H4 (cell line): ENCODE data around the gene NRIP1. TPM values are rescaled to one million over a fixed set of nuclear protein-coding genes. Genes with fewer than 3 reads are reported as not detected.
"Not testable (repeated sequence)": the region's sequence is repeated elsewhere in the genome, so short reads cannot be mapped to it uniquely, and the experiment has no call there.

Experiments used
- DNase-seq: peaks from one replicate; pipeline ENCODE4 v3.0.0-alpha.2; 2015; ENCODE audit warnings: low spot score
- total RNA-seq: library from RNA; depleted of rRNA; stranded (reverse); fragments of >200 nt; shearing (Covaris generic); gene quantifications from 2 replicates; pipeline ENCODE4 v1.2.3, GENCODE V29; 2014

The NRIP1 gene
- total RNA-seq, 1 experiment from 2014 or later, result 17.3 TPM

DNA sequence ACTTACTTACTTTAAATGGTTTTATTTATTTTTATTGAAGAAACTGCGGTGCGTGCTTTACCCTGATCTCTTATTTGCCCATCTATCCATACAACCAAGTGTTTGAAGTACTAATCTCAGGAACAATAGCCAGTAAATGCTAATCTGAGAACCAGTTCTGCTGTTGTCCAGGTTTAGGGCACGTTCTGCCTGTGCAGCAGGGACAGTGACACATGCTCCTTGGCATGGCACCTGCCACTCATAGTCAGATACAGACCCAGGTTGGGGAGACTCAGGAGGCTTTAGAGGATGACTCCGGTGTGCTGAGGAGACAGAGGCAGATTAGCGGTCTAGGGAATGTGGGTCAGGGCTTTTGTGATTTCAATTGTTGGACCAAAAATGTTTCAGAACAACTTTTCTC, 83.6 kb downstream of the NRIP1 start:
- no peak for DNase-seq

DNA sequence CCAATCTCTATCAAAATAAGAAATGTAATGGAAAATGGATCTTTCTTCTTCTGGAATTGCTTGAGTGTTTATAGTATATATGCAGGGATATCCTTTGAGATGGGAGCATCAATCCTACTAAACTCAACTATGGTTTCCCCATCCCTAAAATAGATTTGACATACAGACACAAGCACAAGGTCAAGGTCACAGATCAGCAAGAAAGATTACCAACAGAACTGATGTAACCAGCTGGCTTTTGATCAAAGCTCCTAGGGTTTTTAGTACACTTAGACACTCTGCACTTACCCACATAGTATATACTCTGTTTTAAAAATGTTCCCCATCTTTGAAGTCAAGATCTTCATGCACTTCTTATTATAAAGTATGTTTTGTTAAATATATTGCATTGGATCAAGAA, 85.5 kb downstream of the NRIP1 start:
- no peak for DNase-seq

GRCh38 chr21:14977814-14978213, 87.0 kb downstream of the NRIP1 start:
- DNase-seq, result no peak

GRCh38 chr21:14975136-14975919, 89.5 kb downstream of the NRIP1 start:
- no peak for DNase-seq

DNA sequence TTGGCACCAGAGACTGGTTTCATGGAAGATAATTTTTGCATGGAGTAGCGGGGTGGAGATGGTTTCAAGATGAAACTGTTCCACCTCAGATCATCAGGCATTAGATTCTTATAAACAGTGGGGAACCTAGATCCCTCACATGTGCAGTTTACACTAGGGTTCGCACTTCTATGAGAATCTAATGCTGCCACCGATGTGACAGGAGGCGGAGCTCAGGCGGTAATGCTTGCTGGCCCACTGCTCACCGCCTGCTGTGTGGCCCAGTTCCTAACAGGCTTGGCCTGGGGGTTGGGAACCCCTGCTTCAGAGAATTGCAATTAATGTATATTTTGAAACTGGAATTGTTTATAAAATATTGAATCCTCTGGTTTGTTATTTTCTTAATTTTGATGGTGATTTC, 92.1 kb downstream of the NRIP1 start:
- no peak for DNase-seq

GRCh38 chr21:14968821-14969220, 96.0 kb downstream of the NRIP1 start:
- DNase-seq, result no peak

DNA sequence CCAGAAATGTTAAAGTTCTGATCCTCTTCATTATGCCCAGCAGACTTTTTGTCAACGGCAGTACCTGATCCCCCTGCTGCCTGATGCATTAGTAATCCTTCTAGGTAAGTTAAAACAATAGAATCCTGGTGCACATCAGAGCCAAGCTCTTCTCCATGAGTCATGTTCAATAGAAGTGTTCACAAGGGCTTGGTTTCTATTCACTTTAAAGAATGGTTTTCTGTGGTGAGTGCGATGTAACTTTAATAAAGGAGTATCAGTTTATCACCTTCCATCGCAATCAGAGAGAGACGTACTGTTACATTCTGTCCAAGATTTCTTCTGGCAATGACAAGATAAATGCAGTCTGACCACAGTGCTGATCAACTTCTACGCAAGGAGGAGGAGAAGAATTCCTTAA, 96.8 kb downstream of the NRIP1 start:
- no peak for DNase-seq

- no peak for DNase-seq
These were observed 100.2 kb downstream of the NRIP1 start for GRCh38 chr21:14964621-14965020.

GRCh38 chr21:14962217-14962616, 102.6 kb downstream of the NRIP1 start:
- no peak for DNase-seq

- no peak for DNase-seq
These were observed 103.3 kb downstream of the NRIP1 start for GRCh38 chr21:14961502-14961901.

GRCh38 chr21:14959343-14959742, 105.5 kb downstream of the NRIP1 start:
- DNase-seq, result no peak

DNA sequence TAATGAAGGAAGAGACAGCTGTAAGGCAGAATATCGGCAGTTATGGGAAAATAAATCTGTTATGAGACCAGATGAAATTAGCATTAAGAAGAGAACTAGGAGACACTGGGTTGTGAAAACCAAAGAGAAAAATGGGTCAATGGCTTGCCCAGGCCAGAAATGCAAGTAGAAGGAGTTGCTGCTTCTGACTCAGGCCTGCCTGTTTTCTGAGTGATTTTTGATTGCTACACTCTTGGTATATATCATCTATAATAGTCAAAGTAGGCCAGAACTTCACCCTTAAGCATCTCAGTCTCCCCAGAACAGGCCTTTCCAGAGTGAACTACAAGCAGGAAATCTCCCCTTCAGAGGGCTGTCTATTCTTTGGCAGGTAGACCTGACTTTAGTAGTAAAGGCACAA, 107.0 kb downstream of the NRIP1 start:
- DNase-seq, result no peak

- no peak for DNase-seq
These were observed 108.0 kb downstream of the NRIP1 start for GRCh38 chr21:14956807-14957206.

- no peak for DNase-seq
These were observed 108.8 kb downstream of the NRIP1 start for GRCh38 chr21:14955936-14956520.

- no peak for DNase-seq
These were observed 111.9 kb downstream of the NRIP1 start for GRCh38 chr21:14952916-14953315.

- DNase-seq, result no peak
These were observed 115.2 kb downstream of the NRIP1 start for GRCh38 chr21:14949603-14950002.

DNA sequence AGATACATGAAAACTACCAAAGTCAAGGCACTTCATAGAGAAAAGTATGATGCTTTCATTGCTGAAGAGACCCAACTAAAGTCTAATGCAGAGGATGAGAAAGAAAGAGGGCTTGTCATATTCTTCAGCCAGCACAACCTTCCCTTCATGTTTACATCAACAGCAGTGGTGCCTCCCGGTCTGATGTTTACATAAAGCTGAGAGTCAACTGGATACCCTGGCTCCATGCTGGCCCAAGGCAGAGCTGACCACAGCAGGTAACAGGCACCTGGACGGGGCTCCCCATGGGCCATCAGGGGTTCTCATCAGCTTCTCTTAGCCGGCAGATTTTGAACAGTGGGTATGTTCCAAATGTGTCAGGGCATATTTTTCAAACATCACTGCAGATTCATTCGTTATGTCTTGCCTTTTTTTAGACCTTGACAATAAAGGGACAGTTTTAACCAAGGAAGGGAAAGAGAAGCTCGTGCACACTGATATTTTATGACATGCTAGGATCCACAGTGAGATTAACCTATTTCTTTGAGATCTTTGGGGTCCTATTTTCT, 117.1 kb downstream of the NRIP1 start:
- DNase-seq, result no peak

GRCh38 chr21:14945176-14945575, 119.6 kb downstream of the NRIP1 start:
- no peak for DNase-seq

DNA sequence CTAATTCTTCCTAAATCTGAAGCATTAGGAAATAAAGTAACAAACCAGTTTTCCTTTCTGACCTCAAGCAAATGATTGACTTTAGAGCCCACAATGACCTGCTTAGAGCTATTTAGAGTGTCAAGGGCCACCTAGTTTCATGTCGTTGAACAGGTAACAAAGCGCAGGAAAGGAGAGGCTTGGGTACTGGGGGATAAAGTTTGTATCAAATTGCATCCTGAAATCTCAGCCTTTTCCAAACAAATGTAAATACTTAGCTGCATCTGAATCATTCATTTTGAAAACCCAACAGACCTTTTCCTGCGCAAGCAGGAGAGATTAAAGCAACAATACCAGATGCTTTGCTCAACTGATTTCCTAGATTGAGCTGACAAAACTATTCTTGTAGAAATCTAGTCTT, 121.2 kb downstream of the NRIP1 start:
- no peak for DNase-seq

DNA sequence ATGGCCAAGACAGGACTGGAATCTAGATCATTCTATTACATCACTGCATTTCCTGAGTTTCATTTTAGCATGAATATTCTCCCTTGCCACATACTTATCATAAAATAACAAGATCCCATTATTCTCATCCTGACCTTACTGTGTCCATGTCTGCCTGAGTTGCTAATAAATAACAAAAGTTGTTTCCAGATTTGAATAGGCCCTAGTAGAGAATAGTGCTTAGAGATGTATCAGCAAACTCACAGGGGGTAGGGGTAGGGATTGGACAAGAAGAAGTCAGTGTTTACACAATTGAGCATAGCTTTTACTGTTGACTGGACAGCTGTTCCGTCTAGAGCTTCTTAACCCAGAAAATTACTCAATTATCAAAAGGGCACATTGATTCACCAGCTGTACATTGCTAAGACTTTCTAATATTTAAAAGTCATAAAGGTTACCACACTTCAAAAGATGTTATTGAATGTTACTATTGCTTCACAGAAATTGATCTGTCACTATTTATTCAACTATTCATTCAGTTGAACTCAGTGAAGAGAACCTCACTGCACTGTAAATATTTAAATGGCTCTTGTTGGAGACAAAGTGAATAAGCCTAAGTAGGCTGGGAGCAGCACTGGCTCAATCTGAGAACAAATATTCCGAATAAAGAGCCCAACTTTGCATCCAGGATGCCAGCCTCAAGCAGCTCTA, 121.9 kb downstream of the NRIP1 start:
- no peak for DNase-seq

DNA sequence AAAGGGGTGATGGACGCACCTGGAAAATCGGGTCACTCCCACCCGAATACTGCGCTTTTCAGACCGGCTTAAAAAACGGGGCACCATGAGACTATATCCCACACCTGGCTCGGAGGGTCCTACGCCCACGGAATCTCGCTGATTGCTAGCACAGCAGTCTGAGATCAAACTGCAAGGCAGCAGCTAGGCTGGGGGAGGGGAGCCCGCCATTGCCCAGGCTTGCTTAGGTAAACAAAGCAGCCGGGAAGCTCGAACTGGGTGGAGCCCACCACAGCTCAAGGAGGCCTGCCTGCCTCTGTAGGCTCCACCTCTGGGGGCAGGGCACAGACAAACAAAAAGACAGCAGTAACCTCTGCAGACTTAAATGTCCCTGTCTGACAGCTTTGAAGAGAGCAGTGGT, 137.5 kb downstream of the NRIP1 start:
- not testable (repeated sequence) for DNase-seq

DNA sequence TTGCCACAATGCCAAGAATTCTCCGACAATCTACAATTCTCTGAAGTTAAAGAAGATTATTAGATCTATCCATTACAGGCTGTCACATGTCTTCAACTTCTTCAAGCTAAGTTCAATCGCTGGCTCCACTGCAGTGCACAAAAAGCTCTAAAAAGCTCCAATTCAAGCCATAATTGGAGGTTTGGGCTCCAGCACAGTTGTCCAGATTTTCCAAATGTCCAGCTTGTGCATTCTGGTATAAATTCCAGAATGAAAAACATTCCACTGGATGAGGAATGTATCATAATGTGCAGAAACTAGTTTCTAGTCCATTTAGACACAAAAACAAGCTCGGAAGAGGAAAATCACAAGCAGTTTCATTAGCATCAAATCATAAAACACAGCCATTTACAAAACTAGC, 138.6 kb downstream of the NRIP1 start:
- no peak for DNase-seq

GRCh38 chr21:14923468-14923867, 141.3 kb downstream of the NRIP1 start:
- DNase-seq, result no peak
